HCT116 (cell line): ENCODE measurements around the gene NEURL1. TPM values are rescaled to one million over a fixed set of nuclear protein-coding genes. Genes with fewer than 3 reads are reported as not detected.

Experiments used
- ATAC-seq: fragments of 200-7000 bp; cut with Tn5 transposase; 2 replicates; pipeline ENCODE4 v1.9.1; 2020; ENCODE audit warnings: mild to moderate bottlenecking, moderate library complexity
- BruUV-seq: library from RNA; stranded (reverse); fragments of 400-500 nt; replicated peaks from 2 replicates; lab custom pipeline; 2021; lab: Mats Ljungman, UMichigan
- CTCF ChIA-PET: fragments of 300-600 bp; sonication (Branson Sonifier 250); formaldehyde crosslinking; loops from one replicate; lab custom pipeline; 2021; ENCODE audit warnings: antibody characterized with exemption; lab: Charles Lee
- POLR2A ChIA-PET: fragments of 300-600, 350-600 bp; sonication (Branson Sonifier 250); formaldehyde crosslinking; loops from one replicate; lab custom pipeline; 2021; ENCODE audit warnings: antibody characterized with exemption; lab: Charles Lee
- RAD21 ChIA-PET, 2 experiments: fragments of 300-600 bp; sonication (Branson Sonifier 250); formaldehyde crosslinking; loops; one replicate each; lab custom pipeline; 2023; ENCODE audit warnings: low total read pairs in 2 of 2; ENCODE audit not compliant: uncharacterized antibody in 2 of 2, unreplicated experiment in 2 of 2, low non-redundant PET in 1 of 2; lab: Charles Lee
- DNase-seq: peaks from one replicate; pipeline ENCODE4 v3.0.0-alpha.2; 2010; ENCODE audit warnings: low read depth, low spot score
- H2AFZ ChIP-seq: fragments of 200-600 bp; shearing (Covaris generic), sonication (generic); 2 replicates; pipeline ENCODE4 v1.6.1; 2017; ENCODE audit warnings: low read depth, mixed run types, mixed read lengths, antibody characterized with exemption, low read length; ENCODE audit not compliant: poor library complexity, severe bottlenecking
- H3K27ac ChIP-seq: 2 replicates; pipeline ENCODE4 v1.5.1; 2012; ENCODE audit warnings: low read depth, low read length
- H3K27me3 ChIP-seq: fragments of 200-600 bp; sonication (generic); 2 replicates; pipeline ENCODE4 v1.6.1; 2016; ENCODE audit warnings: mixed run types, low read length, mixed read lengths; ENCODE audit not compliant: insufficient read depth
- H3K36me3 ChIP-seq, 2 experiments: fragments of 200-500 bp in 1 of 2; fragments of 200-600 bp in 1 of 2; sonication (Bioruptor generic) in 1 of 2; sonication (generic) in 1 of 2; 2 replicates each; pipeline versions ENCODE4 v1.5.1 to v1.6.1; 2014 to 2016; ENCODE audit warnings: low read length in 2 of 2, inconsistent platforms in 1 of 2, mixed read lengths in 1 of 2, mixed run types in 1 of 2; ENCODE audit not compliant: insufficient read depth in 2 of 2, control insufficient read depth in 1 of 2
- H3K4me1 ChIP-seq, 2 experiments: fragments of 200-600 bp in 1 of 2; sonication (generic) in 1 of 2; 2 replicates each; pipeline versions ENCODE4 v1.5.1 to v1.6.1; 2012 to 2017; ENCODE audit warnings: low read length in 2 of 2, inconsistent platforms in 1 of 2, mild to moderate bottlenecking in 1 of 2, mixed read lengths in 1 of 2, mixed run types in 1 of 2, moderate library complexity in 1 of 2; ENCODE audit not compliant: insufficient read depth in 2 of 2, control insufficient read depth in 1 of 2
- H3K4me2 ChIP-seq: fragments of 200-600 bp; sonication (generic); 2 replicates; pipeline ENCODE4 v1.6.1; 2017; ENCODE audit warnings: mixed run types, low read length, mixed read lengths
- H3K4me3 ChIP-seq, 2 experiments: fragments of 200-600 bp in 1 of 2; sonication (generic) in 1 of 2; replicated peaks in 1 of 2; 2 replicates each; pipeline ENCODE4 v1.5.1; 2011 to 2016; ENCODE audit warnings: low read length in 2 of 2, control low read depth in 1 of 2, low read depth in 1 of 2, mild to moderate bottlenecking in 1 of 2, mixed read lengths in 1 of 2, mixed run types in 1 of 2
- H3K79me2 ChIP-seq: fragments of 200-600 bp; sonication (generic); 2 replicates; pipeline ENCODE4 v1.6.1; 2017; ENCODE audit warnings: mild to moderate bottlenecking, mixed run types, low read length, moderate library complexity, mixed read lengths; ENCODE audit not compliant: insufficient read depth
- H3K9ac ChIP-seq: fragments of 200-600 bp; sonication (generic); 2 replicates; pipeline ENCODE4 v1.6.1; 2016; ENCODE audit warnings: low read length, mixed read lengths
- H3K9me2 ChIP-seq: fragments of 200-600 bp; sonication (generic), shearing (Covaris generic); 2 replicates; pipeline ENCODE4 v1.6.1; 2017; ENCODE audit warnings: mixed run types, mild to moderate bottlenecking, moderate library complexity; ENCODE audit not compliant: insufficient read depth
- H3K9me3 ChIP-seq, 2 experiments: fragments of 200-500 bp in 1 of 2; fragments of 200-600 bp in 1 of 2; sonication (Bioruptor generic) in 1 of 2; sonication (generic) in 1 of 2; 2 replicates each; pipeline ENCODE4 v1.6.1; 2014 to 2017; ENCODE audit warnings: low read length in 2 of 2, mixed read lengths in 2 of 2, inconsistent platforms in 1 of 2, low read depth in 1 of 2, mild to moderate bottlenecking in 1 of 2, mixed run types in 1 of 2, moderate library complexity in 1 of 2; ENCODE audit not compliant: control insufficient read depth in 1 of 2, insufficient read depth in 1 of 2
- H4K20me1 ChIP-seq: fragments of 200-600 bp; sonication (generic), shearing (Covaris generic); 2 replicates; pipeline ENCODE4 v1.6.1; 2017; ENCODE audit warnings: mixed run types, mild to moderate bottlenecking, moderate library complexity; ENCODE audit not compliant: insufficient read depth
- CEBPB ChIP-seq: IDR thresholded peaks from 2 replicates; pipeline ENCODE4 v1.6.1; 2012; ENCODE audit warnings: low read depth
- EGR1 ChIP-seq: IDR thresholded peaks from 2 replicates; pipeline ENCODE4 v1.6.1; 2012; ENCODE audit warnings: low read depth
- EZH2phosphoT487 ChIP-seq: fragments of 200-600 bp; IDR thresholded peaks from 2 replicates; pipeline ENCODE4 v1.6.1; 2018; ENCODE audit warnings: antibody characterized with exemption, borderline replicate concordance
- JUND ChIP-seq: IDR thresholded peaks from 2 replicates; pipeline ENCODE4 v1.6.1; 2012
- POLR2A ChIP-seq: IDR thresholded peaks from 2 replicates; pipeline ENCODE4 v1.7.0; 2011; ENCODE audit warnings: borderline replicate concordance; ENCODE audit not compliant: insufficient read depth, insufficient read length; ENCODE audit errors: extremely low read depth
- POLR2AphosphoS5 ChIP-seq: IDR thresholded peaks from 2 replicates; pipeline ENCODE4 v1.6.1; 2011; ENCODE audit warnings: mild to moderate bottlenecking, low read depth, low read length, moderate library complexity
- RAD21 ChIP-seq: IDR thresholded peaks from 2 replicates; pipeline ENCODE4 v1.6.1; 2012; ENCODE audit warnings: low read depth, mild to moderate bottlenecking
- SRF ChIP-seq: IDR thresholded peaks from 2 replicates; pipeline ENCODE4 v1.6.1; 2012; ENCODE audit warnings: low read depth
- TCF7L2 ChIP-seq: IDR thresholded peaks from 2 replicates; pipeline ENCODE4 v1.7.0; 2011; ENCODE audit warnings: borderline replicate concordance, inconsistent platforms; ENCODE audit not compliant: insufficient read depth, insufficient read length; ENCODE audit errors: extremely low read depth
- ZFX ChIP-seq: fragments of 450-650 bp; IDR thresholded peaks from 2 replicates; pipeline ENCODE4 v1.6.1; 2017
- intact Hi-C: fragments of 100-400 bp; cut with micrococcal nuclease; formaldehyde crosslinking; loops from 2 replicates; pipeline ENCODE4 v1.10.0; 2022
- total RNA-seq: library from RNA; stranded (reverse); gene quantifications from one replicate; pipeline ENCODE4 v1.2.1, GENCODE V29; 2021; ENCODE audit not compliant: unreplicated experiment
- TF ChIP-seq, protein P1 (sequence below): IDR thresholded peaks from 2 replicates; pipeline ENCODE4 v1.6.1; 2012
- TF ChIP-seq, protein P2 (sequence below): IDR thresholded peaks from 2 replicates; pipeline ENCODE4 v1.6.1; 2012; ENCODE audit warnings: low read depth

Gene NEURL1
- total RNA-seq, 1 experiment from 2014 or later, result 1.4 TPM

DNA sequence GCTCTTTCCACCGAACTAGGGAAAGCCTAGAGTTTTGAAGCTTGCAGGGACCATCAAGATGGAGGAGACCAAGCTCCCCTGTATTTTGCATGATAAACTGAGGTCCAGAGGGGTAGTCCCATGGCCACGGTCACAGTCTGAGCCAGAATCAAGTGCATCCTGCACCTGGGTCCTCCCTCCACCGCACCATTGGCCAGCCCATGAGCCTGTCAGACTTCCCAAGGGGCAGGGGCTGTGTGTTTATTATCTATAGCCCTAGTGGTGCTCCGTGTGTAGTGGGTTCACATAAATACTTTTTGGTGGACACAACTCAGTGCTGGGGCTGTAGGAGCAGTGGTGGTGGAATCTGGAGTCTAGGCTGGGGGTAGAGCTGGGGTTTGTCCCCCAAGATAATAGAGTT is 18.1 kb upstream of the NEURL1 start:
- BruUV-seq, result no TSS peak
- H3K79me2 ChIP-seq, result no peaks in the 10 kb centered on the region
- no peak overlapping the region for H3K27ac ChIP-seq
- ChIA-PET RAD21 (no interaction called here), POLR2A (no interaction called here), CTCF (interaction anchor here (1.5 to 2.2 kb wide), 2 partner anchors 13 to 24 kb away, joined by 10 to 13 read pairs; partner anchors contain the start of gene CALHM2)
- no peaks in the 10 kb centered on the region for H3K36me3 ChIP-seq
- no peak for ATAC-seq
- H3K4me1 ChIP-seq, result peaks cover 20 to 41% of the 10 kb centered on the region in 2 experiments
- no peaks in the 10 kb centered on the region for H3K27me3 ChIP-seq
- H3K4me3 ChIP-seq, result no peak overlapping the region
- no peaks in the 10 kb centered on the region for H3K9me3 ChIP-seq
- H2AFZ ChIP-seq, result no peak overlapping the region
- H3K4me2 ChIP-seq, result no peak overlapping the region
- intact Hi-C loops, result loop anchor here (5.0 kb wide), 1 partner anchor 383 kb away; no protein-coding TSS in a partner anchor
- no peaks in the 10 kb centered on the region for H4K20me1 ChIP-seq
- H3K9me2 ChIP-seq, result no peaks in the 10 kb centered on the region
- no peak overlapping the region for H3K9ac ChIP-seq
- no peak for TF ChIP-seq ZFX
- no peak for TF ChIP-seq POLR2A
- TF ChIP-seq, protein P1, sequence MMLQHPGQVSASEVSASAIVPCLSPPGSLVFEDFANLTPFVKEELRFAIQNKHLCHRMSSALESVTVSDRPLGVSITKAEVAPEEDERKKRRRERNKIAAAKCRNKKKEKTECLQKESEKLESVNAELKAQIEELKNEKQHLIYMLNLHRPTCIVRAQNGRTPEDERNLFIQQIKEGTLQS, result no peak
- no peak for TF ChIP-seq TCF7L2
- TF ChIP-seq RAD21, result no peak
- TF ChIP-seq, protein P2, sequence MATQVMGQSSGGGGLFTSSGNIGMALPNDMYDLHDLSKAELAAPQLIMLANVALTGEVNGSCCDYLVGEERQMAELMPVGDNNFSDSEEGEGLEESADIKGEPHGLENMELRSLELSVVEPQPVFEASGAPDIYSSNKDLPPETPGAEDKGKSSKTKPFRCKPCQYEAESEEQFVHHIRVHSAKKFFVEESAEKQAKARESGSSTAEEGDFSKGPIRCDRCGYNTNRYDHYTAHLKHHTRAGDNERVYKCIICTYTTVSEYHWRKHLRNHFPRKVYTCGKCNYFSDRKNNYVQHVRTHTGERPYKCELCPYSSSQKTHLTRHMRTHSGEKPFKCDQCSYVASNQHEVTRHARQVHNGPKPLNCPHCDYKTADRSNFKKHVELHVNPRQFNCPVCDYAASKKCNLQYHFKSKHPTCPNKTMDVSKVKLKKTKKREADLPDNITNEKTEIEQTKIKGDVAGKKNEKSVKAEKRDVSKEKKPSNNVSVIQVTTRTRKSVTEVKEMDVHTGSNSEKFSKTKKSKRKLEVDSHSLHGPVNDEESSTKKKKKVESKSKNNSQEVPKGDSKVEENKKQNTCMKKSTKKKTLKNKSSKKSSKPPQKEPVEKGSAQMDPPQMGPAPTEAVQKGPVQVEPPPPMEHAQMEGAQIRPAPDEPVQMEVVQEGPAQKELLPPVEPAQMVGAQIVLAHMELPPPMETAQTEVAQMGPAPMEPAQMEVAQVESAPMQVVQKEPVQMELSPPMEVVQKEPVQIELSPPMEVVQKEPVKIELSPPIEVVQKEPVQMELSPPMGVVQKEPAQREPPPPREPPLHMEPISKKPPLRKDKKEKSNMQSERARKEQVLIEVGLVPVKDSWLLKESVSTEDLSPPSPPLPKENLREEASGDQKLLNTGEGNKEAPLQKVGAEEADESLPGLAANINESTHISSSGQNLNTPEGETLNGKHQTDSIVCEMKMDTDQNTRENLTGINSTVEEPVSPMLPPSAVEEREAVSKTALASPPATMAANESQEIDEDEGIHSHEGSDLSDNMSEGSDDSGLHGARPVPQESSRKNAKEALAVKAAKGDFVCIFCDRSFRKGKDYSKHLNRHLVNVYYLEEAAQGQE, result no peak
- no peak for TF ChIP-seq EZH2phosphoT487
- TF ChIP-seq JUND, result no peak
- TF ChIP-seq POLR2AphosphoS5, result no peak
- no peak for TF ChIP-seq CEBPB
- no peak for TF ChIP-seq EGR1
- TF ChIP-seq SRF, result no peak
- no peak for DNase-seq
